ENCODE data around the gene RNF14. TPM values are rescaled to one million over a fixed set of nuclear protein-coding genes. Genes with fewer than 3 reads are reported as not detected.

RNF14 gene
- polyA plus RNA-seq, 3 donors: 9.7 to 52.8 (median 31.2) TPM

DNA sequence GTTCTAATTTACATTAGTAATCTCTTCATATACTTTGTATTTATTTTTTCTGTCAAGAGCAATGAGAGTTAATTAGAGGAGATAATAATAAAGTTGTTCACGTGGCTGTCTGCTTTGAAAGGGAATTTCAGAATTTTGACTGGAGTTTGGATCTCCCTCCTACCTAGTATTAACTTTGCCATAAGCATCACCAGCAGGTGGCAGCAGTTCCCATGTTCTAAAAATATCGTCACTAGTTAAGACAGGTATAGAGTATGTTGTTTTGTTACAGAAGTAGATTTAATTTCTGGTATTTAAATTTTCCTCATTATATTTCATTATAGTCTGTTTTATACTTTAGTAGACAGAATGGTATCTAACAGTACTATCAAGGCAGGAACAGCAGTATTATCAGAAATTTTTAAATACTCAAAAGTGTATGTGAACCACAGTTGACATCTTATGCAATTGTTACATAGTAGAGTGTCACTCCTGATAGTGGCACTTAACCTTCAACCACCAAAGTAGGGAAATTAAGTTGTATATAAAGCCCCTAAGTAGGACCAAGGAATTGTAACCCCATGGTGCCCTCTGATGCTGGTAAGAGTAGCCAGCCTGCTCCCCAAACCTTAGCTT, 23.6 kb downstream of the RNF14 start:
- Histone ChIP-seq H3K79me2 (ENCODE audit: insufficient read depth, low read length) (no peaks in the 10 kb centered on the region), H3K9ac (ENCODE audit: insufficient read depth, low read length, poor library complexity, severe bottlenecking) (no peak overlapping the region), H3K4me2 (replicated peaks; ENCODE audit: extremely low read depth, low read length, poor library complexity, severe bottlenecking) (no peak overlapping the region), H3K27me3 (ENCODE audit: control insufficient read depth in 2 of 2, insufficient read depth in 2 of 2, low read length in 2 of 2) (no peaks in the 10 kb centered on the region), H3K36me3 (replicated peaks in 1 of 2; ENCODE audit: control insufficient read depth in 1 of 2, insufficient read depth in 2 of 2, low read length in 2 of 2) (peaks cover 44 to 72% of the 10 kb centered on the region in 2 donors), H3K4me1 (ENCODE audit: control insufficient read depth in 1 of 2, insufficient read depth in 2 of 2, low read length in 2 of 2) (no peaks in the 10 kb centered on the region), H3K27ac (ENCODE audit: low read depth in 1 of 2, low read length in 2 of 2) (no peak overlapping the region), H4K20me1 (ENCODE audit: insufficient read depth, low read length) (peaks cover 6% of the 10 kb centered on the region), H2AFZ (ENCODE audit: insufficient read depth, low read depth, low read length, poor library complexity, severe bottlenecking) (no peak overlapping the region), H3K4me3 (replicated peaks in 1 of 3; ENCODE audit: low read depth in 2 of 3, low read length in 3 of 3) (no peak overlapping the region), H3K9me3 (replicated peaks in 1 of 2; ENCODE audit: control insufficient read depth in 1 of 2, insufficient read depth in 1 of 2, low read length in 2 of 2) (no peaks in the 10 kb centered on the region)
- Mint-ChIP-seq H3K9me3 (no peaks in the 10 kb centered on the region), H3K4me3 (no peak overlapping the region), H3K4me1 (peaks cover 9% of the 10 kb centered on the region), H3K27me3 (ENCODE audit: low read depth in 3 of 3) (no peaks in the 10 kb centered on the region), H3K27ac (no peak overlapping the region), H3K36me3 (peaks cover 48 to 68% of the 10 kb centered on the region in 2 donors)
- no CpG with 5 or more reads among the region's 2 CpGs for WGBS (ENCODE audit: insufficient coverage)
- intact Hi-C loops (cut with micrococcal nuclease): loop anchor here in 1 of 2 donors (1.0 kb wide), 1 partner anchor 151 kb away; no protein-coding TSS in a partner anchor
- TF ChIP-seq, protein P1, sequence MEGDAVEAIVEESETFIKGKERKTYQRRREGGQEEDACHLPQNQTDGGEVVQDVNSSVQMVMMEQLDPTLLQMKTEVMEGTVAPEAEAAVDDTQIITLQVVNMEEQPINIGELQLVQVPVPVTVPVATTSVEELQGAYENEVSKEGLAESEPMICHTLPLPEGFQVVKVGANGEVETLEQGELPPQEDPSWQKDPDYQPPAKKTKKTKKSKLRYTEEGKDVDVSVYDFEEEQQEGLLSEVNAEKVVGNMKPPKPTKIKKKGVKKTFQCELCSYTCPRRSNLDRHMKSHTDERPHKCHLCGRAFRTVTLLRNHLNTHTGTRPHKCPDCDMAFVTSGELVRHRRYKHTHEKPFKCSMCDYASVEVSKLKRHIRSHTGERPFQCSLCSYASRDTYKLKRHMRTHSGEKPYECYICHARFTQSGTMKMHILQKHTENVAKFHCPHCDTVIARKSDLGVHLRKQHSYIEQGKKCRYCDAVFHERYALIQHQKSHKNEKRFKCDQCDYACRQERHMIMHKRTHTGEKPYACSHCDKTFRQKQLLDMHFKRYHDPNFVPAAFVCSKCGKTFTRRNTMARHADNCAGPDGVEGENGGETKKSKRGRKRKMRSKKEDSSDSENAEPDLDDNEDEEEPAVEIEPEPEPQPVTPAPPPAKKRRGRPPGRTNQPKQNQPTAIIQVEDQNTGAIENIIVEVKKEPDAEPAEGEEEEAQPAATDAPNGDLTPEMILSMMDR (IDR thresholded peaks at IDR 0.05): peak; percentile 88
- peak; percentile 38 to 66 (median 58) for DNase-seq

DNA sequence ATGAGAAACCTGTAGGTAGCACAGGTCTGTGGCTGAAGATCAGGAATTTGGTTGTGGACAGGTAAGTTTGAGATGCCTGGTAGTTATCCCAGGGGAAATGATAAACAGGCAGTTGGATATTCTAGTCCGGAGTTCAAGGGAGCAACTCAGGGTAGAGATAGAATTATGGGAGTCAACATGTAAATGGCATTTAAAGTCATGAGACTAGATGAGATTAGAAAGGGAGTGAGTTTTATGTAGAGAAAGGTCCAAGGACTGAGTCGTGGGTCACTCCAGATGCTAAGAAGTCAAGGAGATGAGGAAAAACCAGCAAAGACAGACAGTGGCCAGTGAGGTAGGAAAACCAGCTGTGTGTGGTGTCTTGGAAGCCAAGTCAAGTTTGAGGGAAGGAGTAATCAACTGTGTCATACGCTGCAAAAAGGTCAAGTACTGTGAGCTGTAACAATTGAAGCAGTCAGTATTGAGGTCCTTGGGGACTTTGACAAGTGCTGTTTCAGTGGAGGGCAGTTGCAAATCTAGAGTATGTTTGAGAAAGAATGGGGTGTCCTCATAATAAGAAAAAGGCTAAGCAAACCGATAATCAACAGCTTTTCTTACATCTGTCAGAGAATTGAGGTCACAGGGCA, 25.7 kb downstream of the RNF14 start:
- Histone ChIP-seq H3K36me3 (replicated peaks in 1 of 2; ENCODE audit: control insufficient read depth in 1 of 2, insufficient read depth in 2 of 2, low read length in 2 of 2) (peaks cover 30 to 72% of the 10 kb centered on the region in 2 donors), H3K9me3 (replicated peaks in 1 of 2; ENCODE audit: control insufficient read depth in 1 of 2, insufficient read depth in 1 of 2, low read length in 2 of 2) (no peaks in the 10 kb centered on the region)
- H3K27ac Mint-ChIP-seq: peak overlapping the region in 1 of 7 donors; percentile 10

More for the DNA sequence above, 25.7 kb downstream of the RNF14 start:
- H3K4me1 ChIP-seq (ENCODE audit: control insufficient read depth in 1 of 2, insufficient read depth in 2 of 2, low read length in 2 of 2): no peaks in the 10 kb centered on the region
- peaks cover 9% of the 10 kb centered on the region for H3K4me1 Mint-ChIP-seq
- H3K4me3 ChIP-seq (replicated peaks in 1 of 3; ENCODE audit: low read depth in 2 of 3, low read length in 3 of 3): no peak overlapping the region
- H3K36me3 Mint-ChIP-seq: peaks cover 47 to 73% of the 10 kb centered on the region in 2 donors
- H3K9ac ChIP-seq (ENCODE audit: insufficient read depth, low read length, poor library complexity, severe bottlenecking): no peak overlapping the region
- H3K27me3 Mint-ChIP-seq (ENCODE audit: low read depth in 3 of 3): no peaks in the 10 kb centered on the region
- DNase-seq: no peak
- WGBS (ENCODE audit: insufficient coverage): 63% methylated on average over 3 of the region's 4 CpGs
- no peaks in the 10 kb centered on the region for H3K79me2 ChIP-seq (ENCODE audit: insufficient read depth, low read length)
- H2AFZ ChIP-seq (ENCODE audit: insufficient read depth, low read depth, low read length, poor library complexity, severe bottlenecking): no peak overlapping the region
- H3K4me3 Mint-ChIP-seq: no peak overlapping the region
- TF ChIP-seq, protein P1 (IDR thresholded peaks at IDR 0.05): no peak
- no peak overlapping the region for H3K27ac ChIP-seq (ENCODE audit: low read depth in 1 of 2, low read length in 2 of 2)
- no peaks in the 10 kb centered on the region for H3K27me3 ChIP-seq (ENCODE audit: control insufficient read depth in 2 of 2, insufficient read depth in 2 of 2, low read length in 2 of 2)
- H4K20me1 ChIP-seq (ENCODE audit: insufficient read depth, low read length): peaks cover 6% of the 10 kb centered on the region
- intact Hi-C loops (cut with micrococcal nuclease): loop anchor here in 1 of 2 donors (2.0 kb wide), 1 partner anchor 148 kb away; no protein-coding TSS in a partner anchor
- no peaks in the 10 kb centered on the region for H3K9me3 Mint-ChIP-seq
- no peak overlapping the region for H3K4me2 ChIP-seq (replicated peaks; ENCODE audit: extremely low read depth, low read length, poor library complexity, severe bottlenecking)

All from CD14-positive monocyte (primary cell).